Psoas muscle (tissue), 8 donors: ENCODE data around the gene SNAP47. TPM values are rescaled to one million over a fixed set of nuclear protein-coding genes. Genes with fewer than 3 reads are reported as not detected.

Experiments used
- ATAC-seq, 4 donors: fragments of 200-7000 bp; cut with Tn5 transposase; one replicate each; pipeline ENCODE4 v1.9.1; 2020; ENCODE audit warnings: moderate library complexity in 3 of 4, mild to moderate bottlenecking in 2 of 4
- DNase-seq, 2 donors: peaks; one replicate each; pipeline ENCODE4 v3.0.0-alpha.2; 2020
- H3K27ac ChIP-seq: fragments of 200-600 bp; one replicate; pipeline ENCODE4 v1.8.0; 2022
- H3K27me3 ChIP-seq, 3 donors: fragments of 200-600 bp in 1 of 3; one replicate each; pipeline versions ENCODE4 v1.6.1 to v1.8.0; 2013 to 2022; ENCODE audit warnings: low read length in 2 of 3, mild to moderate bottlenecking in 2 of 3, moderate library complexity in 1 of 3; ENCODE audit not compliant: insufficient read depth in 3 of 3
- H3K36me3 ChIP-seq, 2 donors: fragments of 200-600 bp in 1 of 2; one replicate each; pipeline versions ENCODE4 v1.6.1 to v1.8.0; 2013 to 2022; ENCODE audit warnings: low read depth in 1 of 2, mild to moderate bottlenecking in 1 of 2, moderate library complexity in 1 of 2; ENCODE audit not compliant: insufficient read depth in 1 of 2
- H3K4me1 ChIP-seq: fragments of 200-600 bp; one replicate; pipeline ENCODE4 v1.8.0; 2022
- H3K4me3 ChIP-seq: fragments of 200-600 bp; one replicate; pipeline ENCODE4 v1.8.0; 2022; ENCODE audit warnings: mild to moderate bottlenecking
- H3K9me3 ChIP-seq: fragments of 200-600 bp; one replicate; pipeline ENCODE4 v1.8.0; 2022
- WGBS, 3 donors: extraction: QIAGEN DNeasy Blood & Tissue Kit; methylation state at CpG; one replicate each; pipeline versions ENCODE4 v1.1.6 to v1.1.7; 2013; 5-methylcytosine and 5-hydroxymethylcytosine counted together
- intact Hi-C, 2 donors: fragments of 100-400 bp; cut with DNase I; formaldehyde crosslinking; loops; one replicate each; pipeline versions ENCODE4 v1.11.0 to v1.14.2; 2022
- polyA plus RNA-seq, 3 donors: library from polyadenylated mRNA; stranded (reverse); fragments of 200-250 nt; gene quantifications; one replicate each; pipeline ENCODE4 v1.2.3, GENCODE V29; 2013
- total RNA-seq, 4 donors: library from RNA; stranded (reverse); fragmentation: NEBNext Ultra II Directional in 2 of 4; extraction: Animal tissue kit (Norgen Biotek cat#: 25700) in 2 of 4; gene quantifications; one replicate each; pipeline versions ENCODE4 v1.2.1 to v1.2.4, GENCODE V29; 2021 to 2023
- TF ChIP-seq, protein P1 (sequence below): fragments of 200-600 bp; IDR thresholded peaks from one replicate; pipeline ENCODE4 v1.8.0; 2022; ENCODE audit warnings: antibody characterized with exemption
- donor health status: healthy with polysubstance abuse.
- donor health status: DM: no; HTN: no; CAD: no; lungs with moderate emphysema.
- donor health status: Bipolar disorder and iron deficiency.
- donor health status: healthy.
- donor health status: DM: yes; HTN: yes; CAD: no.
- donor health status: DM: no; HTN: no; CAD: no.
- donor health status: DM: no; HTN: no; CAD: no.
- donor health status: DM: yes; HTN: yes; CAD: no.

The SNAP47 gene
- total and polyA plus RNA-seq, 7 donors = 17.9 to 40.5 (median 26.6) TPM

GRCh38 chr1:227816750-227817446 is 81.7 kb downstream of the SNAP47 start:
- WGBS, 3 donors = 90 to 94% (median 92%) methylated on average over 16 of the region's 16 CpGs
- no peak overlapping the region for H3K4me3 ChIP-seq
- ATAC-seq (no peak), DNase-seq (no peak)
- no peaks in the 10 kb centered on the region for H3K27me3 ChIP-seq
- H3K4me1 ChIP-seq = no peaks in the 10 kb centered on the region
- TF ChIP-seq, protein P1, sequence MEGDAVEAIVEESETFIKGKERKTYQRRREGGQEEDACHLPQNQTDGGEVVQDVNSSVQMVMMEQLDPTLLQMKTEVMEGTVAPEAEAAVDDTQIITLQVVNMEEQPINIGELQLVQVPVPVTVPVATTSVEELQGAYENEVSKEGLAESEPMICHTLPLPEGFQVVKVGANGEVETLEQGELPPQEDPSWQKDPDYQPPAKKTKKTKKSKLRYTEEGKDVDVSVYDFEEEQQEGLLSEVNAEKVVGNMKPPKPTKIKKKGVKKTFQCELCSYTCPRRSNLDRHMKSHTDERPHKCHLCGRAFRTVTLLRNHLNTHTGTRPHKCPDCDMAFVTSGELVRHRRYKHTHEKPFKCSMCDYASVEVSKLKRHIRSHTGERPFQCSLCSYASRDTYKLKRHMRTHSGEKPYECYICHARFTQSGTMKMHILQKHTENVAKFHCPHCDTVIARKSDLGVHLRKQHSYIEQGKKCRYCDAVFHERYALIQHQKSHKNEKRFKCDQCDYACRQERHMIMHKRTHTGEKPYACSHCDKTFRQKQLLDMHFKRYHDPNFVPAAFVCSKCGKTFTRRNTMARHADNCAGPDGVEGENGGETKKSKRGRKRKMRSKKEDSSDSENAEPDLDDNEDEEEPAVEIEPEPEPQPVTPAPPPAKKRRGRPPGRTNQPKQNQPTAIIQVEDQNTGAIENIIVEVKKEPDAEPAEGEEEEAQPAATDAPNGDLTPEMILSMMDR = no peak
- intact Hi-C loops = loop anchor here in 1 of 2 donors (10.0 kb wide), 1 partner anchor 102 kb away; no protein-coding TSS in a partner anchor
- no peaks in the 10 kb centered on the region for H3K36me3 ChIP-seq
- peaks cover 10% of the 10 kb centered on the region for H3K9me3 ChIP-seq
- no peak overlapping the region for H3K27ac ChIP-seq

GRCh38 chr1:227823537-227823936 is 88.3 kb downstream of the SNAP47 start:
- TF ChIP-seq, protein P1 = no peak
- WGBS, 3 donors = 86 to 91% (median 90%) methylated on average over 1 of the region's 1 CpG
- no peak overlapping the region for H3K27ac ChIP-seq

DNA sequence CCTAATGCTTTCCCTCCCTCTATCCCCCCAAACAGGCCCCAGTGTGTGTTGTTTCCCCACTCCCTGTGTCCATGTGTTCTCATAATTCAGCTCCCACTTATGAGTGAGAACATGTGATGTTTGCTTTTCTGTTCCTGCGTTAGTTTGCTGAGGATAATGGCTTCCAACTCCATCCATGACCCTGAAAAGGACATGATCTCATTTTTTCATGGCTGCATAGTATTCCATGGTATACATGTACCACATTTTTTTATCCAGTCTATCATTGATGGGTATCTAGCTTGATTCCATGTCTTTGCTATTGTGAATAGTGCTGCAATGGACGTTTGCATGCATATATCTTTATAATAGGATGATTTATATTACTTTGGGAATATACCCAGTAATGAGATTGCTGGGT is 89.0 kb downstream of the SNAP47 start:
- 34 to 44% (median 42%) methylated on average over 2 of the region's 2 CpGs for WGBS, 3 donors
- TF ChIP-seq, protein P1 = no peak
- Histone ChIP-seq H3K9me3 (peaks cover 3% of the 10 kb centered on the region), H3K27me3 (no peaks in the 10 kb centered on the region), H3K4me3 (no peak overlapping the region), H3K4me1 (no peaks in the 10 kb centered on the region), H3K36me3 (no peaks in the 10 kb centered on the region), H3K27ac (no peak overlapping the region)
- intact Hi-C loops = no loop called here
- ATAC-seq (no peak), DNase-seq (no peak)

More at GRCh38 chr1:227823537-227823936, 88.3 kb downstream of the SNAP47 start:
- no peaks in the 10 kb centered on the region for H3K27me3 ChIP-seq
- no peak overlapping the region for H3K4me3 ChIP-seq
- DNase-seq (no peak), ATAC-seq (no peak)
- peaks cover 3% of the 10 kb centered on the region for H3K9me3 ChIP-seq
- intact Hi-C loops = no loop called here
- no peaks in the 10 kb centered on the region for H3K4me1 ChIP-seq
- H3K36me3 ChIP-seq = no peaks in the 10 kb centered on the region

- DNase-seq (no peak), ATAC-seq (no peak)
- no peak overlapping the region for H3K4me3 ChIP-seq
- no peaks in the 10 kb centered on the region for H3K27me3 ChIP-seq
- no peaks in the 10 kb centered on the region for H3K36me3 ChIP-seq
- 71 to 90% (median 86%) methylated on average over 3 of the region's 3 CpGs for WGBS, 3 donors
- intact Hi-C loops = no loop called here
- no peaks in the 10 kb centered on the region for H3K4me1 ChIP-seq
- TF ChIP-seq, protein P1 = no peak
- H3K9me3 ChIP-seq = no peaks in the 10 kb centered on the region
- H3K27ac ChIP-seq = no peak overlapping the region
These were observed 93.6 kb downstream of the SNAP47 start for GRCh38 chr1:227828786-227829185.

Other genes starting within 250 kb of the SNAP47 start
- gene ZNF678, start 171.9 kb upstream of the SNAP47 start, total RNA-seq = 1 to 10 TPM; 3.0 to 5.0 (median 4.2) TPM
- 1 to 10 TPM; 1.2 to 2.6 (median 2.1) TPM for gene ZNF678, start 171.9 kb upstream of the SNAP47 start, polyA plus RNA-seq
- 10 to 100 TPM in 3 of 4 donors, 1 to 10 TPM in 1; 9.0 to 16.2 (median 14.3) TPM for gene JMJD4, start 133 bp upstream of the SNAP47 start, total RNA-seq
- gene JMJD4, start 133 bp upstream of the SNAP47 start, polyA plus RNA-seq = 10 to 100 TPM; 12.4 to 20.5 (median 15.7) TPM
- not detected for gene PRSS38, start 80.2 kb downstream of the SNAP47 start, total RNA-seq
- not detected for gene PRSS38, start 80.2 kb downstream of the SNAP47 start, polyA plus RNA-seq
- gene WNT9A, start 212.5 kb downstream of the SNAP47 start, total RNA-seq = 10 to 100 TPM in 3 of 4 donors, 1 to 10 TPM in 1; 7.6 to 49.7 (median 23.1) TPM
- 10 to 100 TPM in 2 of 3 donors, 1 to 10 TPM in 1; 7.9 to 25.8 (median 18.1) TPM for gene WNT9A, start 212.5 kb downstream of the SNAP47 start, polyA plus RNA-seq